GM10266 (cell line): ENCODE measurements around the gene CHST11.

Source experiments
- DNase-seq: peaks from one replicate; pipeline ENCODE4 v3.0.0; 2012; ENCODE audit errors: extremely low spot score
- TF ChIP-seq, protein P1 (sequence below): IDR thresholded peaks from 2 replicates; pipeline ENCODE4 v1.5.1; 2012; ENCODE audit warnings: mild to moderate bottlenecking, low read depth; ENCODE audit not compliant: control insufficient read depth, insufficient read depth; ENCODE audit errors: missing control alignments

The CHST11 gene

DNA sequence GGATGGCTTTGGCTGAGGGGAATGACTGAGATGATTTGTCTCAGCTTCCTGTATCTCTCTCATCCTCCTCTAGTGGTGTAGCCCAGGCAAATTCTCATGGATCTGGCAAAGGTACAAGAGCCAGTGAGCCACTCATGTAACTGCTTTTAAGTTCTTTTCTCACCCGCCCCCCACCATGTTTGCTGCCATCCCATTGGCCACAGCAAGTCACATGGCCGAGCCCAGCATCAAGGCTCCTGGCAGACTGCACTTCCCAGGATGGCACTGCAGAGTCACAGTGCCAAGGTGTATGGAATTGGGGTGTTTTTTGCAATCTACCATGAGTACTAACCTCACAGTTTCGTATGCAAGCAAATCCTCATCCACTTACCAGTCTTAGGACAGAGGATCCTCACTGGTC, 50.9 kb downstream of the CHST11 start:
- TF ChIP-seq, protein P1, sequence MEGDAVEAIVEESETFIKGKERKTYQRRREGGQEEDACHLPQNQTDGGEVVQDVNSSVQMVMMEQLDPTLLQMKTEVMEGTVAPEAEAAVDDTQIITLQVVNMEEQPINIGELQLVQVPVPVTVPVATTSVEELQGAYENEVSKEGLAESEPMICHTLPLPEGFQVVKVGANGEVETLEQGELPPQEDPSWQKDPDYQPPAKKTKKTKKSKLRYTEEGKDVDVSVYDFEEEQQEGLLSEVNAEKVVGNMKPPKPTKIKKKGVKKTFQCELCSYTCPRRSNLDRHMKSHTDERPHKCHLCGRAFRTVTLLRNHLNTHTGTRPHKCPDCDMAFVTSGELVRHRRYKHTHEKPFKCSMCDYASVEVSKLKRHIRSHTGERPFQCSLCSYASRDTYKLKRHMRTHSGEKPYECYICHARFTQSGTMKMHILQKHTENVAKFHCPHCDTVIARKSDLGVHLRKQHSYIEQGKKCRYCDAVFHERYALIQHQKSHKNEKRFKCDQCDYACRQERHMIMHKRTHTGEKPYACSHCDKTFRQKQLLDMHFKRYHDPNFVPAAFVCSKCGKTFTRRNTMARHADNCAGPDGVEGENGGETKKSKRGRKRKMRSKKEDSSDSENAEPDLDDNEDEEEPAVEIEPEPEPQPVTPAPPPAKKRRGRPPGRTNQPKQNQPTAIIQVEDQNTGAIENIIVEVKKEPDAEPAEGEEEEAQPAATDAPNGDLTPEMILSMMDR: no peak
- no peak for DNase-seq

DNA sequence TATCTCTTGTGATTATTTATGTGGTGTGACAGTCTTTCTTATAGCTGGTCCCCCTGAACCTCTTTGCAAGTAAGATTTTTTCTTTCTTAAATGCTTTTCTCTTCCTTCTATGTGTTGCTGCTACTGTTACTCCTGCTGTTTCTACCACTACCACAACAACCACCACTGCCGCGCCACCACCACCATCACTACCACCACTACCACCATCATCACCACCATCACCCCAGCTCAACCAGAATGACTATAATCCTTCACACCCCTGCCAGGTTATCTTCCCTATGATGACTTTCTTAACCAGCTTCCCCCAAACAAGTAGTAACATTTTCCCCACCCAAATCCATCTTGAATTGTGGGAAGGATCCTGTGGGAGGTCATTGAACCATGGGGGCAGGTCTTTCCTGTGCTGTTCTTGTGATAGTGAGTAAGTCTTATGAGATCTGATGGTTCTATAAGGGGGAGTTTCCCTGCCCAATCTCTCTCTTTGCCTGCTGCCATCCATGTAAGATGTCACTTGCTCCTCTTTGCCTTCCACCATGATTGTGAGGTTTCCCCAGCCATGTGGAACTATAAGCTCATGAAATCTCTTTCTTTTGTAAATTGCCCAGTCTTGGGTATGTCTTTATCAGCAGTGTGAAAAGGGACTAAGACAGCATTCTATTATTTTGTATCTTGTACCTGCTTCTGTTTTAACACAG, 52.2 kb downstream of the CHST11 start:
- DNase-seq: no peak
- TF ChIP-seq, protein P1: no peak

DNA sequence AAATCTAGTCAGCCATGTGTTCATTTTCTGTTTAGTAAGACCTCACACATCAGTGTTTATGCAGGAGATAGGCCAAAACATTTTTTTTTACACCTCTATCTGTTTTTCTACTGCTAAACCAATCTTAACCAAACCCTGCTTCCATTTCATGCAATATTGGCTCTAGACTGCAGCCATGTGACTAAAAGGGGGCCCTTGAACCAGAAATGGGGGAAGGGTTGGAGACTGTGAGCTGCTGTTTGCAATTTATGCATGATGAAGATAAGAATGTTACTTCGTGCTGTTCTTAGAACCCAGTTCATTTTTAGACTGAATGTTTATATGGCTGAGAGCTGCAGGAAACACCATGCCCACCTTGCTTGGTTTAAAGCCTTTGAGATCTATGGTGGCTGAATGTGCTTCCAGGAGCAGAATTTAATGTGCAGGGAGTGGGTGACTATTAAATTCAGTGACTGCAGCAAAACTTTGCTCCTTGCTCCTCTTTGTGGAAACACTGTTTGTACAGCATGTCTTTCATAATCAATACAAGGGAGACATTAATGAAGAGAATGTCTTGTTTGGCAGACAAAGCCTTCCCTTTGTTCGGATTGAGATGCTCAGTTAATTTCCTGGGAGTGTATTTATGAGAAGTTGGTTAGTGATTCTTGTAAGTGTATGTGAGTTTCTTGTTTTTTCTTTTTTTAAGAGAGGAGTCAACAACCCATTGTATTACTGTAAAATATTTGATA, 53.6 kb downstream of the CHST11 start:
- no peak for DNase-seq
- TF ChIP-seq, protein P1: no peak

DNA sequence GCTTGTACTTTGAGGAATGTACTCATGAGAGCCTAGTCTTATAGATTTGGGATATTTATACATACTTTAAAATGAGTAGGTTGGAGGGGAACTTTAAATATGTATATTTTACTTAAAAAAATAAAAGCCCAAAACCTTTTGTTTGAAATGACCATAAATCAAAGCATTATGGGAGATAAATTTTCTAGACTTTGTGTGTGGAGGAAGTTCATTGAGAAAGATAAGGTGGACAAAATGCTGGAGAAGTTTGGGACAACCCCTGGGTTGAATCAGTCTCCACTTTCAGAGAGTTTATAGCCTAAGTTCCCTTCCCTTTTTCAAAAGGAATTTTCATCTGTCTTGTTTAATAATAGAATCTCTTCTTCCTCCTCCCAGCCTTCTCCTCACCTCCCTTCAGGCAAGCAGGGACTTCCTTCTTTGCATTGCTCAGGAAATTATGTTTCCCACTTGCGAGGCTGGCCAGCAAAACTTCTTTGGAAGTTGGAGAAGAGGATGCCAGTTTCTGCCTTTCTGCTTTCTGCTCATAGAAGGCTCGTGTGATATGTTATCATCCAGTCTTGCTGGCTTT, 54.2 kb downstream of the CHST11 start:
- DNase-seq: no peak
- TF ChIP-seq, protein P1: no peak

DNA sequence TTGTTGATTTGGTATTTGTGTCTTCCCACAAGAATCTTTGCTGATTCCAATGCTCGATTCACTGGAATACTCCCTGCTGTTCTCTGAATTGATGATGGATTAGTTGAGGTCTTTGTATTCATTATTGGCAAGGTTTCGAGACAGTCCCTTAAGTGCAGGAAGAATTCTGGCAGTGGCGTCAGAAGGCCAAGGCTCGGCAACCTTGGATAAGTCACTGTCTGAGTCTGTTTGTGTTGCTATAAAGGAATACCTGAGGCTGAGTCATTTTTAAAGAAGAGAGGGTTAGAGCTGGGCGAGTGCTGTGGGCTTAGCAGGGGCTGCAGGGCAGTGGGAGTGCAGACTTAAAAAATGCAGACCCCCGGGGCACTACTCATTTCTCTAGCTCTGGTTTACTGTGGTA, 56.9 kb downstream of the CHST11 start:
- TF ChIP-seq, protein P1: no peak
- DNase-seq: no peak

DNA sequence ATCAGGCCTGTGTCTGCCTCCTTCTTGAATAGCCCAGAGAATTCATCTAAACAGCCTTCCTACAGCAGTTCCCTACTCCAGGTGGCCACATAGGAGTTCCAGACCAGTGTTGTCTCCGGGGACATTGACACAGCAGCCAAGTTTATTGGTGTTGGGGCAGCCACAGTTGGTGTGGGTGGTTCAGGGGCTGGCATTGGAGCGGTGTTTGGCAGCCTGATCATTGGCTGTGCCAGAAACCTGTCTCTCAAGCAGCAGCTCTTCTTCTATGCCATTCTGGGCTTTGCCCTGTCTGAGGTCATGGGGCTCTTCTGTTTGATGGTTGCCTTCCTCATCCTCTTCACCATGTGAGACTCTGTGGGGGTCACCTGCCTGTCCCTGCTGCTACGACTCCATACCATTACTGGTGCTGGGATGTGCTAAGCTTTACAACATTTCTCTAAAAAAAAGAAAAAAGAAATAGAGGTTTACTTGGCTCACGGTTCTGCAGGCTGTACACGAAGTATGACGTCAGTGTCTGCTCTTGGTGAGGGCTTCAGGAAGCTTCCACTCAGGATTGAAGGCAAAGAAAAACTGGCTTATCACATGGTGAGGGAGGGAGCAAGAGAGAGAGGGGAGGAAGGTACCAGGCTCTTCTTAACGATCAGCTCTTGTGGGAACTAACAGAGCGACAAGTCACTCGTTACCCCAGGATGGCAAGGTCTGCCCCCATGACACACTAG, 57.5 kb downstream of the CHST11 start:
- DNase-seq: no peak
- TF ChIP-seq, protein P1: no peak
